Neural progenitor cell (in vitro differentiated cells): ENCODE results near the gene TMEM114. TPM values are rescaled to one million over a fixed set of nuclear protein-coding genes. Genes with fewer than 3 reads are reported as not detected.

Experiments
- DNase-seq: peaks from one replicate; pipeline ENCODE4 v3.0.0-alpha.2; 2016; ENCODE audit warnings: low spot score
- H2AFZ ChIP-seq: fragments of 200-600 bp; sonication (generic); replicated peaks from 2 replicates; pipeline ENCODE4 v1.6.1; 2016; ENCODE audit warnings: antibody characterized with exemption
- H3F3A ChIP-seq: fragments of 200-600 bp; sonication (generic); 2 replicates; pipeline ENCODE4 v1.6.1; 2016; ENCODE audit warnings: antibody characterized with exemption, low read depth
- H3K27ac ChIP-seq: fragments of 200-600 bp; sonication (generic); 2 replicates; pipeline ENCODE4 v1.5.1; 2016; ENCODE audit warnings: mild to moderate bottlenecking
- H3K27me3 ChIP-seq: fragments of 200-600 bp; sonication (generic); 2 replicates; pipeline ENCODE4 v1.6.1; 2016; ENCODE audit warnings: mild to moderate bottlenecking, moderate library complexity
- H3K36me3 ChIP-seq: fragments of 200-600 bp; sonication (generic); 2 replicates; pipeline ENCODE4 v1.5.1; 2016
- H3K4me1 ChIP-seq: fragments of 200-600 bp; sonication (generic); 2 replicates; pipeline ENCODE4 v1.6.1; 2016; ENCODE audit warnings: mixed run types
- H3K4me2 ChIP-seq: fragments of 200-600 bp; sonication (generic); 2 replicates; pipeline ENCODE4 v1.6.1; 2016
- H3K4me3 ChIP-seq: fragments of 200-600 bp; sonication (generic); 2 replicates; pipeline ENCODE4 v1.5.1; 2016
- H3K79me2 ChIP-seq: fragments of 200-600 bp; sonication (generic); 2 replicates; pipeline ENCODE4 v1.6.1; 2016; ENCODE audit warnings: low read depth
- H3K9ac ChIP-seq: fragments of 200-600 bp; sonication (generic); 2 replicates; pipeline ENCODE4 v1.6.1; 2016
- H3K9me3 ChIP-seq: fragments of 200-600 bp; sonication (generic); 2 replicates; pipeline ENCODE4 v1.5.1; 2016; ENCODE audit warnings: low read depth
- H4K20me1 ChIP-seq: fragments of 200-600 bp; sonication (generic); 2 replicates; pipeline ENCODE4 v1.6.1; 2016; ENCODE audit warnings: low read depth
- H3K27ac Mint-ChIP-seq: 3 replicates; pipeline ENCODE4 v1.8.0; 2021; ENCODE audit warnings: mixed read lengths
- H3K27me3 Mint-ChIP-seq: 2 replicates; pipeline ENCODE4 v1.8.0; 2022; ENCODE audit warnings: low read depth, mild to moderate bottlenecking, inconsistent platforms, moderate library complexity, mixed read lengths; ENCODE audit not compliant: insufficient read depth
- H3K36me3 Mint-ChIP-seq: 3 replicates; pipeline ENCODE4 v1.8.0; 2021; ENCODE audit warnings: mixed read lengths
- H3K4me1 Mint-ChIP-seq: 3 replicates; pipeline ENCODE4 v1.8.0; 2021; ENCODE audit warnings: mixed read lengths
- H3K4me3 Mint-ChIP-seq: 3 replicates; pipeline ENCODE4 v1.8.0; 2021; ENCODE audit warnings: mild to moderate bottlenecking, moderate library complexity, mixed read lengths
- H3K9me3 Mint-ChIP-seq: 3 replicates; pipeline ENCODE4 v1.8.0; 2020; ENCODE audit warnings: mixed read lengths
- CTCF ChIP-seq: fragments of 200-600 bp; sonication (generic); IDR thresholded peaks from 2 replicates; pipeline ENCODE4 v1.5.1; 2017; ENCODE audit warnings: antibody characterized with exemption, mild to moderate bottlenecking
- EZH2 ChIP-seq: fragments of 200-600 bp; sonication (generic); IDR thresholded peaks from 2 replicates; pipeline ENCODE4 v1.6.1; 2017; ENCODE audit warnings: antibody characterized with exemption, mild to moderate bottlenecking, moderate library complexity
- EZH2phosphoT487 ChIP-seq: fragments of 200-600 bp; sonication (generic); IDR thresholded peaks from 2 replicates; pipeline ENCODE4 v1.6.1; 2017; ENCODE audit warnings: antibody characterized with exemption
- total RNA-seq: library from RNA; depleted of rRNA; stranded (reverse); fragments of >200 nt; gene quantifications from 2 replicates; pipeline ENCODE4 v1.2.3, GENCODE V29; 2015; ENCODE audit warnings: low replicate concordance

TMEM114 gene
- total RNA-seq, 1 donor from 2014 or later = not detected

- no peak overlapping the region for H3K4me3 ChIP-seq
- H3K9ac ChIP-seq = no peak overlapping the region
- no peak overlapping the region for H3K4me2 ChIP-seq
- no peaks in the 10 kb centered on the region for H3K36me3 ChIP-seq
- Mint-ChIP-seq H3K27ac (no peak overlapping the region), H3K9me3 (no peaks in the 10 kb centered on the region), H3K4me3 (no peak overlapping the region), H3K4me1 (peaks cover under 1% of the 10 kb centered on the region), H3K36me3 (no peaks in the 10 kb centered on the region), H3K27me3 (no peaks in the 10 kb centered on the region)
- TF ChIP-seq CTCF (no peak), EZH2 (no peak), EZH2phosphoT487 (no peak)
- H3K27ac ChIP-seq = no peak overlapping the region
- H3K4me1 ChIP-seq = no peaks in the 10 kb centered on the region
- DNase-seq = no peak
- H3K9me3 ChIP-seq = no peaks in the 10 kb centered on the region
- H2AFZ ChIP-seq = no peak overlapping the region
- H3K79me2 ChIP-seq = no peaks in the 10 kb centered on the region
- no peaks in the 10 kb centered on the region for H4K20me1 ChIP-seq
- peaks cover 64% of the 10 kb centered on the region for H3K27me3 ChIP-seq
- H3F3A ChIP-seq = no peaks in the 10 kb centered on the region
Measured at GRCh38 chr16:8541868-8542267, 48.4 kb downstream of the TMEM114 start.

- no peak for DNase-seq
- no peak for TF ChIP-seq CTCF
- TF ChIP-seq EZH2 = no peak
- TF ChIP-seq EZH2phosphoT487 = no peak
- no peaks in the 10 kb centered on the region for H3K36me3 Mint-ChIP-seq
- Histone ChIP-seq H3K36me3 (no peaks in the 10 kb centered on the region), H3K27me3 (peaks cover 23% of the 10 kb centered on the region), H4K20me1 (no peaks in the 10 kb centered on the region), H3K4me3 (no peak overlapping the region), H3K9ac (no peak overlapping the region), H3F3A (no peaks in the 10 kb centered on the region), H3K9me3 (no peaks in the 10 kb centered on the region), H3K4me1 (no peaks in the 10 kb centered on the region), H3K79me2 (no peaks in the 10 kb centered on the region), H3K27ac (no peak overlapping the region), H2AFZ (no peak overlapping the region), H3K4me2 (no peak overlapping the region)
- H3K4me1 Mint-ChIP-seq = no peaks in the 10 kb centered on the region
- no peaks in the 10 kb centered on the region for H3K27me3 Mint-ChIP-seq
- no peak overlapping the region for H3K27ac Mint-ChIP-seq
- H3K4me3 Mint-ChIP-seq = no peak overlapping the region
- H3K9me3 Mint-ChIP-seq = peaks cover 3% of the 10 kb centered on the region
Measured at GRCh38 chr16:8537691-8538342, 52.5 kb downstream of the TMEM114 start.

GRCh38 chr16:8533509-8533908 lies 56.8 kb downstream of the TMEM114 start:
- Mint-ChIP-seq H3K4me1 (peaks cover 4% of the 10 kb centered on the region), H3K27me3 (peaks cover 4% of the 10 kb centered on the region), H3K4me3 (no peak overlapping the region), H3K9me3 (peaks cover 3% of the 10 kb centered on the region), H3K36me3 (no peaks in the 10 kb centered on the region), H3K27ac (no peak overlapping the region)
- Histone ChIP-seq H3K4me2 (no peak overlapping the region), H3K36me3 (no peaks in the 10 kb centered on the region), H3K4me3 (no peak overlapping the region), H3F3A (no peaks in the 10 kb centered on the region), H3K27me3 (no peaks in the 10 kb centered on the region), H2AFZ (no peak overlapping the region), H3K27ac (no peak overlapping the region), H4K20me1 (no peaks in the 10 kb centered on the region), H3K9me3 (no peaks in the 10 kb centered on the region), H3K79me2 (no peaks in the 10 kb centered on the region), H3K9ac (no peak overlapping the region), H3K4me1 (peaks cover 4% of the 10 kb centered on the region)
- no peak for DNase-seq
- TF ChIP-seq CTCF = no peak
- TF ChIP-seq EZH2phosphoT487 = no peak
- no peak for TF ChIP-seq EZH2
